Measurements from ENCODE around the gene RAB40A. TPM values are rescaled to one million over a fixed set of nuclear protein-coding genes. Genes with fewer than 3 reads are reported as not detected.

The RAB40A gene
- total RNA-seq, 1 experiment from 2014 or later = not detected

DNA sequence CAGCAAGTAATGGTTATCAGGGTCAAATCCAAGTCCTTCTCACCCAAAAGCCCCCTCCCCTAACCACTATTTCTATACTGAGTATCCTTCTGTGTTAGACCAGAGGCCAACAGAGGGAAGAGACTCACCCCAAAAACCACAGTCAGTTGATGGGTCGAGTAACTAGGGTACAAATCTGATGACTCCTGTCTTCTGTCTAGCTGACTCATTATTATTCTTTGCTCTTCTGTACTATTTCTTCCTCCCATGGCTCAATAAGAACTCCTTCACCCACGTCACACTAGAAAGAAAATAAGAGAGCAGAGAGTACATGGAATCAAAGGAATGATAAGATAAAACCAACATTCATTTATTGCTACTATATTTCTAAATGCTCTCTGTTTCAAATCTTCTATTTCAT lies 2.0 kb downstream of the RAB40A start (continued):
- no peak for TF ChIP-seq YY1 (IDR thresholded peaks at IDR 0.05; ENCODE audit: extremely low read depth, insufficient replicate concordance, low read depth, low read length)

- TF ChIP-seq EZH2phosphoT487 (IDR thresholded peaks at IDR 0.05; ENCODE audit: borderline replicate concordance) (no peak), SIN3A (IDR thresholded peaks at IDR 0.05; ENCODE audit: low read depth) (no peak), EGR1 (IDR thresholded peaks at IDR 0.05; ENCODE audit: low read depth) (no peak), ZFX (IDR thresholded peaks at IDR 0.05) (no peak), SRF (IDR thresholded peaks at IDR 0.05; ENCODE audit: low read depth) (no peak), JUND (IDR thresholded peaks at IDR 0.05) (no peak), TCF7L2 (IDR thresholded peaks at IDR 0.05; ENCODE audit: borderline replicate concordance, extremely low read depth, insufficient read depth, insufficient read length) (no peak), EZH2 (IDR thresholded peaks at IDR 0.05) (no peak)
- TF ChIP-seq, protein P1, sequence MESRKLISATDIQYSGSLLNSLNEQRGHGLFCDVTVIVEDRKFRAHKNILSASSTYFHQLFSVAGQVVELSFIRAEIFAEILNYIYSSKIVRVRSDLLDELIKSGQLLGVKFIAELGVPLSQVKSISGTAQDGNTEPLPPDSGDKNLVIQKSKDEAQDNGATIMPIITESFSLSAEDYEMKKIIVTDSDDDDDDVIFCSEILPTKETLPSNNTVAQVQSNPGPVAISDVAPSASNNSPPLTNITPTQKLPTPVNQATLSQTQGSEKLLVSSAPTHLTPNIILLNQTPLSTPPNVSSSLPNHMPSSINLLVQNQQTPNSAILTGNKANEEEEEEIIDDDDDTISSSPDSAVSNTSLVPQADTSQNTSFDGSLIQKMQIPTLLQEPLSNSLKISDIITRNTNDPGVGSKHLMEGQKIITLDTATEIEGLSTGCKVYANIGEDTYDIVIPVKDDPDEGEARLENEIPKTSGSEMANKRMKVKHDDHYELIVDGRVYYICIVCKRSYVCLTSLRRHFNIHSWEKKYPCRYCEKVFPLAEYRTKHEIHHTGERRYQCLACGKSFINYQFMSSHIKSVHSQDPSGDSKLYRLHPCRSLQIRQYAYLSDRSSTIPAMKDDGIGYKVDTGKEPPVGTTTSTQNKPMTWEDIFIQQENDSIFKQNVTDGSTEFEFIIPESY (IDR thresholded peaks at IDR 0.05; ENCODE audit: extremely low read depth, insufficient replicate concordance, low read length) = no peak
- TF ChIP-seq, protein P2, sequence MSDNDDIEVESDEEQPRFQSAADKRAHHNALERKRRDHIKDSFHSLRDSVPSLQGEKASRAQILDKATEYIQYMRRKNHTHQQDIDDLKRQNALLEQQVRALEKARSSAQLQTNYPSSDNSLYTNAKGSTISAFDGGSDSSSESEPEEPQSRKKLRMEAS (IDR thresholded peaks at IDR 0.05) = no peak
- Histone ChIP-seq H3K4me2 (ENCODE audit: low read length) (no peak overlapping the region), H3K4me1 (ENCODE audit: control insufficient read depth in 1 of 2, insufficient read depth in 2 of 2, low read length in 2 of 2) (no peaks in the 10 kb centered on the region), H3K9me2 (ENCODE audit: insufficient read depth) (no peaks in the 10 kb centered on the region), H3K9me3 (ENCODE audit: control insufficient read depth in 1 of 2, insufficient read depth in 1 of 2, low read depth in 1 of 2, low read length in 2 of 2) (no peaks in the 10 kb centered on the region), H3K27ac (ENCODE audit: low read depth, low read length) (no peak overlapping the region), H3K36me3 (ENCODE audit: control insufficient read depth in 1 of 2, insufficient read depth in 2 of 2, low read length in 2 of 2) (no peaks in the 10 kb centered on the region), H4K20me1 (ENCODE audit: insufficient read depth) (no peaks in the 10 kb centered on the region), H3K9ac (ENCODE audit: low read length) (no peak overlapping the region), H3K79me2 (ENCODE audit: insufficient read depth, low read length) (no peaks in the 10 kb centered on the region), H3K4me3 (replicated peaks in 1 of 2; ENCODE audit: low read depth in 1 of 2, low read length in 2 of 2) (no peak overlapping the region), H3K27me3 (ENCODE audit: insufficient read depth, low read length) (no peaks in the 10 kb centered on the region), H2AFZ (ENCODE audit: low read depth, low read length, poor library complexity, severe bottlenecking) (no peak overlapping the region)
- ChIA-PET CTCF (no interaction called here), POLR2A (no interaction called here), RAD21 (ENCODE audit: low non-redundant PET in 1 of 2, low total read pairs in 2 of 2, uncharacterized antibody in 2 of 2, unreplicated experiment in 2 of 2) (no interaction called here)
- no TSS peak for BruUV-seq (replicated peaks)
- DNase-seq (ENCODE audit: low read depth, low spot score) (no peak), ATAC-seq (no peak)
- intact Hi-C loops (cut with micrococcal nuclease) = no loop called here
Observed at GRCh38 chrX:103513476-103514108, 5.7 kb downstream of the RAB40A start.
